CD4-positive, alpha-beta T cell treated with Interleukin-21 for 1 hour (primary cell): Measurements from ENCODE around the gene LSAMP.
"Not testable (repeated sequence)": the region's sequence is repeated elsewhere in the genome, so short reads cannot be mapped to it uniquely, and the experiment has no call there.

Experiments used
- DNase-seq: peaks from one replicate; pipeline ENCODE4 v3.0.0-alpha.2; 2020

LSAMP gene

DNA sequence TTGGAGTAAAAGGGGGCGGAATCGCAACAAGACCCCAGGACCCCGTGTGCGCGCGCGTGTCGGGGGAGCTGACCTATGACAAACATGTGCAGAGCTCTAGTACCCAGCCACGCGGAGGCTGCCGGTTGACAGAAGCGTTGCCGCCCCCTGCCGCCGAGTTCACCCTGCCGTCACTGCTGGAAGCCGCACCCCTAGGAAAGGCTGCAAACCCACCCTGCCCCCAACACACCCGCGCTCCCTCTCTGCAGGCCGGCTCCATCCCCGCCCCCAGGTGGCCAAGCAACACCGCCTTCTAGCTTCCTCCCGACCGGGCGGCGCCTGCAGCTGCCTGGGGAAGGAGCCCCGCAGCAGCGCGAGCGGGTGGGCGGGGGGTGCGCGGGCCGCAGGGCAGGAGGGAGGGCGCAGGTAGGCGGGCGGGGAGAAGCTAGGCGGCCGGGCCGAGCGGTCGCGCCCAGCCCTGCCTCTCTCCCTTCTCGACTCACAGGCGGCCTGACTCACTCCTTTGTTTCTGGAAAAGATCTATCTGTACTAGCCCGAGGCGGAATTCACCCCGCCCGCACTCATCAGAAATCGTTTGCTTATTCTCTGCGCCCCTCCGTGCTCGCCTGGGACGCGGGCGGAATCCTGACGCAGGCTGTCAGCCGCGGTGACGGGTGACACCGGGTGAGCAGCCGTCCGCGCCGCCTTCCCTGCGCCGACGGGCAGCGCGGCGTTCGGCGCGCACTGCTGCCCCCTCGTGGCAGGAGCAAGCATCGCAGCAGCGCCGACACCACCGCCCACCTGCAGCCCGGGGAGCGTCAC lies 661.1 kb downstream of the LSAMP start:
- DNase-seq: peak; percentile 91

DNA sequence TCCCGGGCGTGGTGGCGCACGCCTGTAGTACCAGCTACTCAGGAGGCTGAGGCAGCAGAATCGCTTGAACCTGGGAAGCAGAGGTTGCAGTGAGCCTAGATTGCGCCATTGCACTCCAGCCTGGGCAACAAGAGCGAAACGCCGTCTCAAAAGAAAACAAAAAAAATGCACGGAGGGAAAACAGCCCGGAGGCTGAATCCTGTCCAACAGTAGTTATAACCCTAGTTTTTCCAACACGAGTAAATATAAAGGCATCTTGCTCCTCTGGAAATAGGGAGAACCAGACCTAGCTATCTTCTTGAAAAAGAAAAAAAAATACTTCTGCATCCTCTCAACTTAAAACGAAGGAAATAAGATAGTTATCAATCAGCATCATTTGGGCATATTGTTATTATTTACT lies 661.9 kb downstream of the LSAMP start:
- not testable (repeated sequence) for DNase-seq

DNA sequence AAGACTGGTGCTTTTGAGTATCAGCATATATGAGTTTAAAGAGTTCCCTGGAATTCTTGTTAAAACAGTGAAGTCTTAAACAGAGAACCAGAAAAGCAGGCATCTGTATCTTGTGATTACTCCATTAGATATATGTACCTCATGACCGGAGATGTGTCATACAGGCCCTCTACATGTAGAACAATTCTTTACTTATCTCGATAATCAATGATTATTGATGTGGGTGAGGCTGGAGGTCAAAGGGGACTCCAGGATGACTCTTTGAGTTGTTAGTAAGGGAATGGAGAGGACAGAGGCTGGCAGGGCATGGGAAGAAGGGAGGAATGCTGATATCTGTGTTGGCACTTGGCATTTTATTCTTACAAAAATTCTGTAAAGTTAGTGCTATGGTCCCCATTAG lies 666.3 kb downstream of the LSAMP start:
- DNase-seq: no peak

DNA sequence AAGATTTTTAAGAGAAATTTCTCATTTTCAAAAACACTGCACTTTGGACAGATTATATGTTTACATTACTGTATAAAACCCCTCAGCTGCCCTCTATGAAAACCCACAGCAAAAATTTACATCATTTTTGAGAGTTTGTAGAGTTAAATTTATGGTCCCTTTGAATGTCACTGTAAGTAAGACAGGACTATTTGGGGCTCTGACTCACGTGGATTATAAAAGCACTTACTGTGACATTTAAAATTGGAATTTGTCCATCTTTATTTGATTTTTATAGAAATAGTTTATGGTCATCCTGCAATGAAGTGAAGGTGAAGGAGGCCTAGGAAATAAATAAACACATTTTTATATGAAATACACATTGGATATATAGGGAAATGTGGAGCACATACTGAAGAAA lies 672.3 kb downstream of the LSAMP start:
- DNase-seq: no peak

DNA sequence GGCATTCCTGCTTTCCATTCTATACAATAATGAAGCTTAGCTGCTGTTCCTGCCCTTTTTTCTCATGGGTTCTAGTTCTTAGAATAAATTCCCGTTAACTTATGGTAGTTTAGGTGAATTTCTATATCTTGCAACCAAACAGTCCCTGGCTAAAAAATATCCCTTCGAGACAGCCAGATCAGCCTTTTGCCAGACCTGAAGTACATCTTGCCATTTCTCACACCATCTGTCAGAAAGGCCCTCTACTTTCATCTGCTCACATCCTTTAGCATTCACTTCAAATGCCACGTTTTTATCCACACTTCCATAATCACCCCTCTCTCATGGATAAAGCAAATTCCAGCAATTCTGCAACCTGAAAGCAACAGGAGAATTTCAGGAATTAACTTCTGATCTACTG lies 676.6 kb downstream of the LSAMP start:
- no peak for DNase-seq

DNA sequence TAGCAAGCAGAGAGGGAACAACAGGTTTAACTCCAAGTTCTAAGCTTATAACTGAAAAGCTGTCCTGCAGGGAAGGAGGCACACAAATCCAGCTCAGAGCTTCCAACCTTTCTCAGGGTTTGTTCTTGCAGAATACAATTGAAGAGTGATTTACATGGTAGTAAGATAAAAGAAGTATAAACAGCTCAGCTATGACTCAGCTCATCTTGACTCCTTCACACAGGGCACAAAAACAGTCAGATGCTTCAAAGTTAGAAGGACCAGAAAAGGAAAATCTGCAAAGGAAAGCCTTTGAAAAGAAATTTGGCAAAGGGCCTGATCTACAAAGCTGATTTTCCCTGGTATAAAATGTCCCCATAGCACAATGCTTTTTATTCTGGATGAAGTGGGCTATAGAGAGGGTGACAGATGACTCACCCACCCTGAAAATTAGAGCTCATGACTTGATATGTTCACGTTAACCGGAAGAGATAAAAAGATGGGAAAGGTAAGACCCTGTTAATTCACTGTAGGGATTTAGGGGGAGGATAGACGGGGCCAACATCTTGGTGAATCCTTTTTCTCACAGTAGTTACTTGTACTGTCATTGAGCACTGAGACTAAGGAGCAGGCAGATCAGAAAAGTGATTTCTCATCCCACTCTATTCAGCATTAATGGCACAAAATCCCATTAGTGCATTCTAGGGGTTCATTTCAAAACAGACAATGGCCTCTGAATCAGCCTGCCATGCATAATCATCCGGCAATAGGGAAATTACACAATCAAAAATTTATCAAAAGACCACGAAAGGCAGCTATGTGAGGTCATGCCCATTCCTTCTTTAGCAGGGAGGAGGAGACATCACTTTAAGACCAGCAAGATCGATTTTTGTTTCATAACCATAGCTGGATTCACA lies 678.5 kb downstream of the LSAMP start:
- no peak for DNase-seq

DNA sequence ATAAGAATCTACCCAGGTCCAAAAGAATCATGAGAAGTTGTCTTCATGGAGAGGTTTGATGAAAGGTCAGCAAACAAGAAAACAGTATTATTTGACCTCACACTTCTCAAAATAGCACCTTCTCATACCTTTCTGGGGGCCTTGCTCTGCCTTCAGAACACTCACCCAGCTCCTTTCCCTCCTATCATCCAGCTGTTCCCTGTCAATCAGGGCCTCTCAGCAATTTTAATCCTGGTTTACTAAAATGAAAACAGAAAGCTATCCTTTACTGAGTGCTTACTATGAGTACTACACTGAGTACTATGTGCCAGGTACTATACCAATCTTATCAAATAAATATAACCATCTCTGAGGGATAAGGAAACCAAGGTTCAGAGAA lies 683.4 kb downstream of the LSAMP start:
- DNase-seq: no peak

DNA sequence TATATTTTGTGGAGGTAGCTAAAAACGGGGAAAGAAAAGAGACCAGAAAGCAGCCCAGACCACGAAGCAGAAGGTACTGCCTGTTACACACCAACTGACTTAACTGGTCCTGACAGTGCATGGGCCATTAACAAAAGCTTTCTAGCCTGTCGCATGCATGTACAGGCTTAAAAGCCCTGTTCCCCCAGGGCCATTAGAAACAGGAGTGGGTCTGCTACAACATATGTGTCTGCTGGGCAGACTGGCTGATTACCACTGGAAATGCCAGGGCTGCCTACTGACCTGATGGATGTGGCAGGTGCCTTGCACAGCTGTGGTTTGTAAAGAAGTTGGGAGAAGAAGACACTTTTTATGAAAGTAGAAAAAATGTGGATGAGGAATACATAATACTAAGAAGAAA lies 684.6 kb downstream of the LSAMP start:
- no peak for DNase-seq

DNA sequence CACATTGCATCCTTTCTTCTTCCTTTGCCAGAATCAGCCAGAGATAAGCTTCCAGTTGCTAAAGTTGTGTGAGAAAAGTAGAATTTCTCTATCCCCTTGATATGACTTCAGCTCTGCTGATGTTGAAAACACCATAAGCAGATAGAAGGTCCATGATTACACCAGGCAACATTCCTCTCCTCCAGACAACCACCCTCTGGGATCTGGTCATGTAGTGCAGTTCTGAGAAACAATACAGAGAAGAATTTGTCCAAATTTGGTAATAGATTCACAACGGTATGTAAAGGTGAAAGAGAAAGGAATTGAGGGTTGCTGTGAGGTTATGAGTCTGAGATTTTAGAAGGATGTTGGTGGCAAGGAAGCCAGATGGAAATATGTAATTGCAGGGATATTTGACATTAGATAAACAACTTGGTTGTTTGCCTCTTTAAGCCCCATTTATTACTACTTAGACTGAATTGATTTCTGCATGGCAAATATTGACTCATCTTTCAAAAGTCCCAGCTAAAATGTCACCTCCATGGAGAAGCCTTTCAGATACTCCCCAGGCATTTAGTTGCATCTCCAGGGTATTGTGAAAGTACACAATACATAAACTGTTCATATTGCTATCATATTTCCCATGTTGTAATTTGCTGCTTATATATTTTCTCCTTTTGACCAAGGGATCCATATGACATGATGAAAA lies 687.1 kb downstream of the LSAMP start:
- no peak for DNase-seq

DNA sequence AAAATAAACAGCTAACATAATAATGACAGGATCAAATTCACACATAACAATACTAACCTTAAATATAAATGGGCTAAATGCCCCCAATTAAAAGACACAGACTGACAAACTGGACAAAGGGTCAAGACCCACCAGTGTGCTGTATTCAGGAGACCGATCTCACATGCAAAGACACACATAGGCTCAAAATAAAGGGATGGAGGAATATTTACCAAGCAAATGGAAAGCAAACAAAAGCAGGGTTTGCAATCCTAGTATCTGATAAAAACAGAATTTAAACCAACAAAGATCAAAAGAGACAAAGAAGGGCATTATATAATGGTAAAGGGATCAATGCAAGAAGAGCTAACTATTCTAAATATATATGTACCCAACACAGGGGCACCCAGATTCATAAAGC lies 692.3 kb downstream of the LSAMP start:
- DNase-seq: not testable (repeated sequence)
